Type B pancreatic cell (in vitro differentiated cells): ENCODE measurements around the gene PDF. TPM values are rescaled to one million over a fixed set of nuclear protein-coding genes. Genes with fewer than 3 reads are reported as not detected.
A peak's percentile ranks its signal among the peaks of the same experiment; 100 is the strongest.

ENCODE experiments used
- DNase-seq: peaks from one replicate; pipeline ENCODE4 v3.0.0; 2021; ENCODE audit warnings: mixed read lengths; ENCODE audit not compliant: unreplicated experiment; ENCODE audit errors: extremely low spot score
- H3K27ac Mint-ChIP-seq: 2 replicates; pipeline ENCODE4 v1.8.0; 2021; ENCODE audit warnings: mild to moderate bottlenecking, mixed read lengths
- H3K27me3 Mint-ChIP-seq: 2 replicates; pipeline ENCODE4 v1.8.0; 2021; ENCODE audit warnings: mixed read lengths
- H3K36me3 Mint-ChIP-seq: 2 replicates; pipeline ENCODE4 v1.8.0; 2021; ENCODE audit warnings: mixed read lengths
- H3K4me1 Mint-ChIP-seq: one replicate; pipeline ENCODE4 v1.8.0; 2021; ENCODE audit warnings: mixed read lengths; ENCODE audit not compliant: unreplicated experiment
- H3K4me3 Mint-ChIP-seq: 2 replicates; pipeline ENCODE4 v1.8.0; 2021; ENCODE audit warnings: mild to moderate bottlenecking, mixed read lengths
- H3K9me3 Mint-ChIP-seq: 2 replicates; pipeline ENCODE4 v1.8.0; 2021; ENCODE audit warnings: mixed read lengths
- CTCF ChIP-seq: fragments of 200-600 bp; sonication (generic); conservative IDR thresholded peaks from 2 replicates; pipeline ENCODE4 v1.5.0; 2021; ENCODE audit warnings: antibody characterized with exemption, mild to moderate bottlenecking
- total RNA-seq: library from RNA; stranded (reverse); gene quantifications from 2 replicates; pipeline ENCODE4 v1.2.1, GENCODE V29; 2021; ENCODE audit warnings: low replicate concordance

The PDF gene
- total RNA-seq, 1 donor from 2014 or later = 14.6 TPM

GRCh38 chr16:69371564-69371963 is 41.2 kb upstream of the PDF start:
- Mint-ChIP-seq H3K4me1 (peaks cover 7% of the 10 kb centered on the region), H3K27me3 (no peaks in the 10 kb centered on the region), H3K27ac (no peak overlapping the region), H3K4me3 (no peak overlapping the region), H3K36me3 (peaks cover 29% of the 10 kb centered on the region), H3K9me3 (no peaks in the 10 kb centered on the region)
- no peak for TF ChIP-seq CTCF
- no peak for DNase-seq

- Mint-ChIP-seq H3K27me3 (no peaks in the 10 kb centered on the region), H3K27ac (no peak overlapping the region), H3K4me3 (no peak overlapping the region), H3K36me3 (peaks cover 33% of the 10 kb centered on the region), H3K4me1 (peaks cover 7% of the 10 kb centered on the region), H3K9me3 (no peaks in the 10 kb centered on the region)
- no peak for DNase-seq
- TF ChIP-seq CTCF = no peak
These were observed 38.5 kb upstream of the PDF start for GRCh38 chr16:69368866-69369265.

GRCh38 chr16:69367980-69368379 is 37.6 kb upstream of the PDF start:
- H3K36me3 Mint-ChIP-seq = peaks cover 30% of the 10 kb centered on the region

GRCh38 chr16:69366431-69366830 is 36.0 kb upstream of the PDF start:
- Mint-ChIP-seq H3K4me3 (no peak overlapping the region), H3K27ac (no peak overlapping the region), H3K4me1 (peaks cover 7% of the 10 kb centered on the region), H3K27me3 (no peaks in the 10 kb centered on the region), H3K9me3 (no peaks in the 10 kb centered on the region), H3K36me3 (peaks cover 35% of the 10 kb centered on the region)
- DNase-seq = no peak
- no peak for TF ChIP-seq CTCF

More at GRCh38 chr16:69367980-69368379, 37.6 kb upstream of the PDF start:
- H3K27me3 Mint-ChIP-seq = no peaks in the 10 kb centered on the region
- no peaks in the 10 kb centered on the region for H3K9me3 Mint-ChIP-seq
- no peak for TF ChIP-seq CTCF
- H3K4me1 Mint-ChIP-seq = peaks cover 2% of the 10 kb centered on the region
- no peak overlapping the region for H3K4me3 Mint-ChIP-seq
- no peak overlapping the region for H3K27ac Mint-ChIP-seq
- no peak for DNase-seq

- Mint-ChIP-seq H3K4me1 (peaks cover 7% of the 10 kb centered on the region), H3K4me3 (no peak overlapping the region), H3K27ac (no peak overlapping the region), H3K9me3 (no peaks in the 10 kb centered on the region), H3K36me3 (peaks cover 36% of the 10 kb centered on the region), H3K27me3 (no peaks in the 10 kb centered on the region)
- no peak for TF ChIP-seq CTCF
- no peak for DNase-seq
These were observed 35.5 kb upstream of the PDF start for GRCh38 chr16:69365901-69366300.

GRCh38 chr16:69364088-69364487 is 33.7 kb upstream of the PDF start:
- DNase-seq = peak; percentile 50
- Mint-ChIP-seq H3K4me3 (no peak overlapping the region), H3K4me1 (peaks cover 7% of the 10 kb centered on the region), H3K9me3 (no peaks in the 10 kb centered on the region), H3K36me3 (peaks cover 23% of the 10 kb centered on the region), H3K27me3 (no peaks in the 10 kb centered on the region), H3K27ac (no peak overlapping the region)
- TF ChIP-seq CTCF = no peak
